ENCODE results near the gene DOLPP1. TPM values are rescaled to one million over a fixed set of nuclear protein-coding genes. Genes with fewer than 3 reads are reported as not detected.

DOLPP1 gene
- total and polyA plus RNA-seq, 2 of the 8 experiments (the other 6 are each of a cell fraction or from before 2014, with no cell fraction given), result 36.0 to 45.3 TPM

DNA sequence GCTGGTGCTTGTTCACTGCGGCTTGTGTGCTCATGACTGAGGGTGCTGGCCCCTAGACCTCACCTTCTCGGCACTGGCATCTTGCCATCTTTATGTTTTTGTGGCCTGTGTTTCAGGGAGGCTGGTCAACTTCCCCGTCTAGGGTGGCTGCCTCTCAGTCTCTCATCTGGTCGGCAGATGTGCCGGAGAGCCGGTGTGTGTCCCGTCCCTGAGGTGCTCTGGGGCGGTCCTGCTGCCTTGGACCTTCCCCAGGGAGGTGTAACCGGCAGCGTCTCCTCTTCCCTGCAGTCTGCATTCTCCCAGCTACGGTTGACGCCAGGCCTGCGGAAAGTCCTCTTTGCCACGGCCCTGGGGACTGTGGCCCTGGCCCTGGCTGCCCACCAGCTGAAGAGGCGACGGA is 38.9 kb upstream of the DOLPP1 start:
- Histone ChIP-seq H3K27ac (ENCODE audit: low read depth, low read length) (no peak overlapping the region), H3K9me3 (ENCODE audit: insufficient read depth in 2 of 2, low read depth in 1 of 2, low read length in 1 of 2) (no peaks in the 10 kb centered on the region), H3K23me2 (ENCODE audit: low read depth, low read length) (peaks cover 3% of the 10 kb centered on the region), H3K36me3 (ENCODE audit: control insufficient read depth in 2 of 4, insufficient read depth in 4 of 4, low read length in 3 of 4) (peaks cover 0 to 16% (median 7%) of the 10 kb centered on the region in 4 experiments; a peak in 5 of 8 replicates), H3K4me1 (replicated peaks in 1 of 4; ENCODE audit: control insufficient read depth in 3 of 4, insufficient read depth in 4 of 4, low read length in 3 of 4) (peaks cover 0 to 9% (median 4%) of the 10 kb centered on the region in 4 experiments; a peak in 4 of 7 replicates), H2BK12ac (ENCODE audit: low read depth, low read length) (no peak overlapping the region), H2AFZ (ENCODE audit: low read length) (no peak overlapping the region), H3K4ac (replicated peaks; ENCODE audit: insufficient read length, low read depth, low read length) (no peak overlapping the region), H2BK20ac (ENCODE audit: low read length) (no peak overlapping the region), H2BK15ac (ENCODE audit: low read length) (no peak overlapping the region), H4K5ac (ENCODE audit: insufficient read length, low read depth, low read length) (no peak overlapping the region), H2AK5ac (ENCODE audit: low read depth, low read length) (no peak overlapping the region), H3K23ac (ENCODE audit: insufficient read length) (no peak overlapping the region), H3K9ac (replicated peaks in 1 of 4; ENCODE audit: extremely low read depth in 1 of 4, low read depth in 3 of 4, low read length in 3 of 4) (no peak overlapping the region), H4K91ac (replicated peaks; ENCODE audit: insufficient read length, low read length) (no peak overlapping the region), H3K18ac (ENCODE audit: extremely low read depth, low read length) (no peak overlapping the region), H3K56ac (replicated peaks; ENCODE audit: insufficient read length, low read depth, low read length) (no peak overlapping the region), H3K79me1 (ENCODE audit: low read depth, low read length) (peaks cover 7% of the 10 kb centered on the region), H2BK5ac (ENCODE audit: low read depth, low read length) (no peak overlapping the region), H3K4me2 (ENCODE audit: insufficient read depth in 1 of 2, low read depth in 2 of 2, low read length in 2 of 2) (no peak overlapping the region), H3K14ac (ENCODE audit: insufficient read length) (no peak overlapping the region), H3K79me2 (ENCODE audit: control insufficient read depth in 1 of 2, insufficient read depth in 2 of 2, low read length in 2 of 2) (peaks cover 0 to 19% of the 10 kb centered on the region in 2 experiments; a peak in 2 of 4 replicates), H4K8ac (ENCODE audit: extremely low read depth, insufficient read depth, low read length) (no peak overlapping the region), H3K4me3 (ENCODE audit: extremely low read depth in 1 of 4, insufficient read depth in 2 of 4, low read depth in 3 of 4, low read length in 4 of 4) (no peak overlapping the region), H4K20me1 (replicated peaks in 1 of 2; ENCODE audit: control insufficient read depth in 1 of 2, insufficient read depth in 2 of 2, low read length in 2 of 2) (peaks cover 0 to 5% of the 10 kb centered on the region in 2 experiments), H2BK120ac (replicated peaks; ENCODE audit: low read depth, low read length) (no peak overlapping the region), H3K27me3 (replicated peaks in 1 of 4; ENCODE audit: control insufficient read depth in 3 of 4, extremely low read depth in 1 of 4, insufficient read depth in 3 of 4, low read length in 3 of 4) (no peaks in the 10 kb centered on the region)
- CTCF ChIA-PET (ENCODE audit: partially characterized antibody), result interaction anchor here (0.8 to 1.2 kb wide), 3 partner anchors 12 to 18 kb away, joined by 4 to 5 read pairs (median 4); partner anchors contain the start of gene SH3GLB2
- TF ChIP-seq MAFK (IDR thresholded peaks at IDR 0.05; ENCODE audit: low read depth, low read length) (no peak), SIRT6 (IDR thresholded peaks at IDR 0.05; ENCODE audit: low read length) (no peak), RXRA (IDR thresholded peaks at IDR 0.05; ENCODE audit: insufficient read depth, low read depth, low read length) (no peak), BRCA1 (IDR thresholded peaks at IDR 0.05; ENCODE audit: low read depth, low read length) (no peak), HDAC6 (IDR thresholded peaks at IDR 0.05; ENCODE audit: low read depth, low read length) (no peak), JUN (IDR thresholded peaks at IDR 0.05; ENCODE audit: low read depth, low read length) (no peak), GTF2F1 (IDR thresholded peaks at IDR 0.05; ENCODE audit: borderline replicate concordance, low read depth, low read length) (no peak), CREB1 (IDR thresholded peaks at IDR 0.05) (no peak), RBBP5 (IDR thresholded peaks at IDR 0.05; ENCODE audit: borderline replicate concordance, low read depth, low read length) (no peak)
- FAIRE-seq (no peak), DNase-seq (ENCODE audit: low read depth in 1 of 2, low spot score in 2 of 2) (no peak)
- POLR2A ChIA-PET (ENCODE audit: partially characterized antibody), result no interaction called here
- 94% methylated on average over 14 of the region's 16 CpGs; no CpG with 5 or more reads in 1 of the 2 experiments for WGBS, 2 experiments (ENCODE audit: extremely low coverage in 1 of 2, insufficient coverage in 1 of 2, insufficient read length in 1 of 2, insufficient replicate concordance in 2 of 2, low coverage in 1 of 2, low lambda C conversion rate in 2 of 2, missing lambda C conversion rate in 1 of 2)

All from H1 (cell line).